Sigmoid colon (tissue), 4 donors: ENCODE results near the gene MINPP1.

ENCODE experiments used
- EP300 ChIP-seq, 4 donors: sonication (generic); formaldehyde crosslinking; IDR thresholded peaks; one replicate each; pipeline ENCODE4 v1.6.1; 2017; ENCODE audit warnings: antibody characterized with exemption in 4 of 4
- POLR2A ChIP-seq, 2 donors: fragments of 450-650 bp; IDR thresholded peaks; one replicate each; pipeline ENCODE4 v1.6.1; 2016; ENCODE audit warnings: antibody characterized with exemption in 2 of 2, mild to moderate bottlenecking in 2 of 2, moderate library complexity in 2 of 2
- POLR2AphosphoS5 ChIP-seq, 4 donors: sonication (generic); formaldehyde crosslinking; IDR thresholded peaks; one replicate each; pipeline ENCODE4 v1.6.1; 2017; ENCODE audit warnings: antibody characterized with exemption in 4 of 4
- TF ChIP-seq, protein P1 (sequence below), 4 experiments: fragments of 450-650 bp in 3 of 4; fragments of 200-600 bp in 1 of 4; IDR thresholded peaks; one replicate each; pipeline ENCODE4 v1.5.1; 2016 to 2019; ENCODE audit warnings: antibody characterized with exemption in 4 of 4, mild to moderate bottlenecking in 3 of 4, moderate library complexity in 2 of 4

- TF ChIP-seq, protein P1, sequence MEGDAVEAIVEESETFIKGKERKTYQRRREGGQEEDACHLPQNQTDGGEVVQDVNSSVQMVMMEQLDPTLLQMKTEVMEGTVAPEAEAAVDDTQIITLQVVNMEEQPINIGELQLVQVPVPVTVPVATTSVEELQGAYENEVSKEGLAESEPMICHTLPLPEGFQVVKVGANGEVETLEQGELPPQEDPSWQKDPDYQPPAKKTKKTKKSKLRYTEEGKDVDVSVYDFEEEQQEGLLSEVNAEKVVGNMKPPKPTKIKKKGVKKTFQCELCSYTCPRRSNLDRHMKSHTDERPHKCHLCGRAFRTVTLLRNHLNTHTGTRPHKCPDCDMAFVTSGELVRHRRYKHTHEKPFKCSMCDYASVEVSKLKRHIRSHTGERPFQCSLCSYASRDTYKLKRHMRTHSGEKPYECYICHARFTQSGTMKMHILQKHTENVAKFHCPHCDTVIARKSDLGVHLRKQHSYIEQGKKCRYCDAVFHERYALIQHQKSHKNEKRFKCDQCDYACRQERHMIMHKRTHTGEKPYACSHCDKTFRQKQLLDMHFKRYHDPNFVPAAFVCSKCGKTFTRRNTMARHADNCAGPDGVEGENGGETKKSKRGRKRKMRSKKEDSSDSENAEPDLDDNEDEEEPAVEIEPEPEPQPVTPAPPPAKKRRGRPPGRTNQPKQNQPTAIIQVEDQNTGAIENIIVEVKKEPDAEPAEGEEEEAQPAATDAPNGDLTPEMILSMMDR (IDR thresholded peaks at IDR 0.05) = peak in 2 of 4 experiments; percentile 25 to 51
- no peak for TF ChIP-seq POLR2A (IDR thresholded peaks at IDR 0.05)
- no peak for TF ChIP-seq POLR2AphosphoS5 (IDR thresholded peaks at IDR 0.05)
- no peak for TF ChIP-seq EP300 (IDR thresholded peaks at IDR 0.05)
These were observed 846 bp downstream of the MINPP1 start for GRCh38 chr10:87505366-87506111.
